Stimulated activated naive CD8-positive, alpha-beta T cell treated with anti-CD3 and anti-CD28 coated beads, Interleukin-15, amount 100 ng/mL, for 72 hours (primary cell): ENCODE data around the gene NR5A2.
A peak's percentile ranks its signal among the peaks of the same experiment; 100 is the strongest.

Experiments used
- ATAC-seq: fragments of 150-1000 bp; cut with Tn5 transposase; 2 replicates; pipeline ENCODE4 v1.10.0; 2021; ENCODE audit warnings: mild to moderate bottlenecking, moderate library complexity
- DNase-seq, 2 donors: peaks; one replicate each; pipeline ENCODE4 v3.0.0; 2021 to 2022
- H3K27ac Mint-ChIP-seq, 2 donors: one replicate each; pipeline ENCODE4 v1.8.0; 2022; ENCODE audit warnings: mild to moderate bottlenecking in 2 of 2, mixed read lengths in 2 of 2, moderate library complexity in 2 of 2
- H3K27me3 Mint-ChIP-seq: one replicate; pipeline ENCODE4 v1.8.0; 2022; ENCODE audit warnings: mixed read lengths
- H3K4me1 Mint-ChIP-seq: one replicate; pipeline ENCODE4 v1.8.0; 2022; ENCODE audit warnings: mild to moderate bottlenecking, mixed read lengths
- H3K4me3 Mint-ChIP-seq, 2 donors: one replicate each; pipeline ENCODE4 v1.8.0; 2022; ENCODE audit warnings: mild to moderate bottlenecking in 2 of 2, mixed read lengths in 2 of 2, moderate library complexity in 1 of 2
- H3K9me3 Mint-ChIP-seq, 2 donors: one replicate each; pipeline ENCODE4 v1.8.0; 2022; ENCODE audit warnings: mixed read lengths in 2 of 2

The NR5A2 gene

GRCh38 chr1:200152336-200152735 lies 124.8 kb downstream of the NR5A2 start:
- H3K27ac Mint-ChIP-seq: no peak overlapping the region
- DNase-seq (no peak), ATAC-seq (no peak)
- peaks cover 59% of the 10 kb centered on the region for H3K4me1 Mint-ChIP-seq
- no peak overlapping the region for H3K4me3 Mint-ChIP-seq
- no peaks in the 10 kb centered on the region for H3K9me3 Mint-ChIP-seq
- no peaks in the 10 kb centered on the region for H3K27me3 Mint-ChIP-seq

- DNase-seq: peak; percentile 47 to 73
- H3K9me3 Mint-ChIP-seq: no peaks in the 10 kb centered on the region
- peak overlapping the region; percentile 93 to 96 for H3K27ac Mint-ChIP-seq
- H3K27me3 Mint-ChIP-seq: no peaks in the 10 kb centered on the region
- H3K4me1 Mint-ChIP-seq: peaks cover 59% of the 10 kb centered on the region
- ATAC-seq: peak; percentile 89
- peak overlapping the region; percentile 61 to 85 for H3K4me3 Mint-ChIP-seq
These were observed 126.0 kb downstream of the NR5A2 start for GRCh38 chr1:200153277-200154055.

- DNase-seq (peak; percentile 58 to 75), ATAC-seq (peak; percentile 89)
These were observed 126.7 kb downstream of the NR5A2 start for GRCh38 chr1:200154069-200154767.

GRCh38 chr1:200157715-200158114 lies 130.2 kb downstream of the NR5A2 start:
- Mint-ChIP-seq H3K4me1 (peaks cover 29% of the 10 kb centered on the region), H3K4me3 (no peak overlapping the region), H3K27ac (peak overlapping the region; percentile 10 to 34), H3K27me3 (no peaks in the 10 kb centered on the region), H3K9me3 (no peaks in the 10 kb centered on the region)
- DNase-seq: no peak
- ATAC-seq: no peak

More at GRCh38 chr1:200154069-200154767, 126.7 kb downstream of the NR5A2 start:
- Mint-ChIP-seq H3K9me3 (no peaks in the 10 kb centered on the region), H3K4me1 (peaks cover 58% of the 10 kb centered on the region), H3K27ac (peak overlapping the region; percentile 71 to 91), H3K4me3 (peak overlapping the region; percentile 57 to 70), H3K27me3 (no peaks in the 10 kb centered on the region)

DNA sequence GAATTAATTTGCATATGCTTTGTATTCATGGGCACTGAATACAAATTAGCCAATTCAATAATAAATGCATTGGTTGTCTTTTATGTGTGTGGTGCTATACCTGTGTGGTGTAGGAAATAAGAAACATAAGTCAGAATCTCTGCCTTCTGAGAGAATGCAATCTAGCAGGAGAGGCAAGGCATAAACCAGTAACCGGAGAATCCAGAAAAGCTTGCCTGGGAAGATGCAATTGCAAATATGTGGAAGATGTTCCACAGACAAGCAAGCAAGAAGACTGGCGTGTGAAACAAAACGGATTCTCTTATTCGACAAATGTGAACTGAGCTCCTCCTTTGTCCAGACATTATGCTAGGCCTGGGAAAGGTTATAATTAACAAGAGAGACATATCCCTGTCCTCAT lies 134.3 kb downstream of the NR5A2 start:
- DNase-seq: no peak
- Mint-ChIP-seq H3K4me1 (no peaks in the 10 kb centered on the region), H3K4me3 (no peak overlapping the region), H3K27ac (no peak overlapping the region), H3K27me3 (no peaks in the 10 kb centered on the region), H3K9me3 (no peaks in the 10 kb centered on the region)
- ATAC-seq: no peak

DNA sequence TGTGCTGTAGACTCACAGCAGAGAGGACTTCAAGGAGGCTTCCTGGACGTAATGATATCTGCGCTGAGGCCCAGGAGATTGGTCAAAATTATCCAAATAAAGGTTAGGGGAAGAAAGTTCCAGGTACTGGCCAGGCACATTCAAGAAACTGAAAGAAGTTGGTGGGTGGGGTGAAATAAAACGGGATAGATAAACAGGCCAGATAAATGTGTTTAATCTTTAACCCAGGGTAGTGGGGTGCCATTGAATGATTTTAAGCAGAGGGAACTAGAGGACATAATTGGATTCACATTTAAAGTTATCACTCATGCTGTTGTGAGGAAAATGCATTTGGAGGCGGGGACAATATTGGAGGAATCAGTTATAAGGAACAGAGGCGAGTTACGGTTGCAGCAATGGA lies 134.7 kb downstream of the NR5A2 start:
- DNase-seq (no peak), ATAC-seq (no peak)
- Mint-ChIP-seq H3K4me1 (no peaks in the 10 kb centered on the region), H3K27ac (no peak overlapping the region), H3K27me3 (no peaks in the 10 kb centered on the region), H3K4me3 (no peak overlapping the region), H3K9me3 (no peaks in the 10 kb centered on the region)

- DNase-seq (no peak), ATAC-seq (no peak)
- H3K9me3 Mint-ChIP-seq: no peaks in the 10 kb centered on the region
- no peaks in the 10 kb centered on the region for H3K27me3 Mint-ChIP-seq
- no peaks in the 10 kb centered on the region for H3K4me1 Mint-ChIP-seq
- H3K4me3 Mint-ChIP-seq: no peak overlapping the region
- no peak overlapping the region for H3K27ac Mint-ChIP-seq
These were observed 135.4 kb downstream of the NR5A2 start for GRCh38 chr1:200162877-200163276.

GRCh38 chr1:200163911-200164310 lies 136.4 kb downstream of the NR5A2 start:
- Mint-ChIP-seq H3K9me3 (no peaks in the 10 kb centered on the region), H3K27me3 (no peaks in the 10 kb centered on the region), H3K4me1 (no peaks in the 10 kb centered on the region), H3K4me3 (no peak overlapping the region), H3K27ac (no peak overlapping the region)
- ATAC-seq: no peak
- DNase-seq: no peak

GRCh38 chr1:200165493-200166220 lies 138.1 kb downstream of the NR5A2 start:
- peaks cover 4% of the 10 kb centered on the region for H3K27me3 Mint-ChIP-seq
- no peak overlapping the region for H3K27ac Mint-ChIP-seq
- DNase-seq (no peak), ATAC-seq (no peak)
- H3K4me1 Mint-ChIP-seq: no peaks in the 10 kb centered on the region
- no peaks in the 10 kb centered on the region for H3K9me3 Mint-ChIP-seq
- H3K4me3 Mint-ChIP-seq: no peak overlapping the region

- no peaks in the 10 kb centered on the region for H3K9me3 Mint-ChIP-seq
- H3K27ac Mint-ChIP-seq: no peak overlapping the region
- peaks cover 6% of the 10 kb centered on the region for H3K27me3 Mint-ChIP-seq
- no peaks in the 10 kb centered on the region for H3K4me1 Mint-ChIP-seq
- ATAC-seq (no peak), DNase-seq (no peak)
- H3K4me3 Mint-ChIP-seq: no peak overlapping the region
These were observed 138.9 kb downstream of the NR5A2 start for GRCh38 chr1:200166411-200166810.

DNA sequence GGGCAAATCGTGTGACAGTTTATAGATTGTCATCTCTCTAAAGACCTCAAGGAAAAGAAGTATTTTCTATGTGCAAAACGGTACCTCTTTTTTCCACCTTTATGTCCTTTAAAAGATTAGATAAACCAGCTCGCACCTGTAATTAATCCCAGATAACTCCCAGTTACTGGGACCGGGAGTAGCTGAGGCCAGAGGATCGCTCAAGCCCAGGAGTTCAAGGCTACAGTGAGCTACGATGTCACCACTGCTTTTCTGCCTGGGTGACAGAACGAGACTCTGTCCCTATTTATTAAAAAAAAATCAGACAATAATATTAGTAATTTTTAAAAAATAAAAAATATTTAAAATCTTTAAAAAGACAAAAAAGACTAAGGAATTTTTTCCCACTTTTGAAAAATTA lies 141.4 kb downstream of the NR5A2 start:
- DNase-seq (no peak), ATAC-seq (no peak)
- no peaks in the 10 kb centered on the region for H3K4me1 Mint-ChIP-seq
- H3K4me3 Mint-ChIP-seq: no peak overlapping the region
- peaks cover 6% of the 10 kb centered on the region for H3K27me3 Mint-ChIP-seq
- no peak overlapping the region for H3K27ac Mint-ChIP-seq
- H3K9me3 Mint-ChIP-seq: no peaks in the 10 kb centered on the region

GRCh38 chr1:200172311-200172710 lies 144.8 kb downstream of the NR5A2 start:
- Mint-ChIP-seq H3K27ac (peak overlapping the region in 1 of 2 donors; percentile 76), H3K4me3 (no peak overlapping the region), H3K9me3 (no peaks in the 10 kb centered on the region), H3K27me3 (peaks cover 6% of the 10 kb centered on the region), H3K4me1 (no peaks in the 10 kb centered on the region)
- ATAC-seq: no peak
- DNase-seq: no peak

DNA sequence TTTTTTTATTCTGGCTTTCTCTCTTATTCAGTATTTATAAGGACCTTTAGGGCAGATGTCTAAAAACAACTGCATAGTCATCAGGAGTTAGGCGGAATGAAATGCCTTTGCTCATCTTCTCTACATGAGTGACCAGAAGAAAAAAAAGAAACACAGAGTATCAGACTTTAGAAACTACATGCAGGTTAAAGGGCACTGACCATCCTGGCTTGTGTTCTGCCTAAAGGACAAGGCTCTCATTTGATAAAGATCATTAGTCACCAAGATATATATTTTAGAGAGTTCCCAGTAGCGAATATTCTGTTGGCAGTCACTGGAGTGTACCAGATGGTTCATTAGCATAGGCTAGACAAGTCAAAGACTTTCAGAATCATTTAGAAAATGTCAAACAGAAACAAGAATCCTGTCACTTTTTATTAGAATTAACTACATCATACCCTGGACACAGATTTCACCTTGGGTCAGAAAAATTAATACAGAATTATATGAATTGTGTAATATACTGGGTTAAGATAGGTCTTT lies 145.6 kb downstream of the NR5A2 start:
- H3K27ac Mint-ChIP-seq: no peak overlapping the region
- DNase-seq (no peak), ATAC-seq (no peak)
- H3K27me3 Mint-ChIP-seq: peaks cover 6% of the 10 kb centered on the region
- no peaks in the 10 kb centered on the region for H3K9me3 Mint-ChIP-seq
- no peak overlapping the region for H3K4me3 Mint-ChIP-seq
- H3K4me1 Mint-ChIP-seq: no peaks in the 10 kb centered on the region

GRCh38 chr1:200174525-200175295 lies 147.2 kb downstream of the NR5A2 start:
- Mint-ChIP-seq H3K27ac (no peak overlapping the region), H3K4me1 (no peaks in the 10 kb centered on the region), H3K4me3 (no peak overlapping the region), H3K9me3 (no peaks in the 10 kb centered on the region), H3K27me3 (peaks cover 6% of the 10 kb centered on the region)
- no peak for DNase-seq
- ATAC-seq: no peak

DNA sequence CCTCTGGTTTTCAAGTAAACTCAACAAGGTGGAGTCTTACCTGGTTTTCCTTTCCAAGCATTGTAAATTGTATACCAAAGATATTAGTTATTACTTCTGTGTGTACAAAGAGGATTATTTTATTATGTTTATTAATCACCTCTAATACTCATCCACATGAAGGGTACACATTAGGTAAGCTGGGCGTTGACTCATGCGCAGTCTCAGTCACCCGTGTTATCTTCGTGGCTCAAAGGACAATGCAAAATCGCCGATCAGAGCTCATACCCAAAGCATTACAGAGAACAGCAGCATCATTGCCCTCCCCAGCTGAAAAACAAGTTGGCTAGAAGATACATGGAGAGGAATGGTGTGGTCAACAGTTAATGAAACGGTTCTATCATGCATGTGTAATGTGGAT lies 148.7 kb downstream of the NR5A2 start:
- DNase-seq (no peak), ATAC-seq (no peak)
- peaks cover 11% of the 10 kb centered on the region for H3K27me3 Mint-ChIP-seq
- no peaks in the 10 kb centered on the region for H3K4me1 Mint-ChIP-seq
- no peak overlapping the region for H3K4me3 Mint-ChIP-seq
- no peaks in the 10 kb centered on the region for H3K9me3 Mint-ChIP-seq
- H3K27ac Mint-ChIP-seq: no peak overlapping the region
